ENCODE results near the gene MYO18B.

Gene MYO18B

GRCh38 chr22:25911243-25911972 is 169.4 kb downstream of the MYO18B start:
- no peak for DNase-seq

DNA sequence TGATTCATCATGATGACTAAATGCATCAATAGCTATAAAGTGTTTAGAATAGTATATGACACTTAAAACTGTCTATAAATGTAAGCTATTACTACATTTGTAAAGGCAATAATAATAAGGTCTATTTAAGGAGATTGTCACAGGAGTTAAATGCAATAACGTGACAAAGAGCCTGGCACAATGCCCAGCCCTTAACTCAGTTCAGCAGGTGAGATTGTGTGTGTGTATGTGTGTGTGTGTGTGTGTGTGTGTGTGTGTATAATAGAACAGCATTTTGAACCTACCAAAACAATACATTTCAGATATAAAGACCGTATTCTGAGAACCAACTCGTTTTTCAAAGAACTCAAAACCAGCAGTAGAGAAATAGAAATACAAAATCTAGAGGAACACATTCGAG is 177.5 kb downstream of the MYO18B start:
- peak; percentile 90 for DNase-seq

DNA sequence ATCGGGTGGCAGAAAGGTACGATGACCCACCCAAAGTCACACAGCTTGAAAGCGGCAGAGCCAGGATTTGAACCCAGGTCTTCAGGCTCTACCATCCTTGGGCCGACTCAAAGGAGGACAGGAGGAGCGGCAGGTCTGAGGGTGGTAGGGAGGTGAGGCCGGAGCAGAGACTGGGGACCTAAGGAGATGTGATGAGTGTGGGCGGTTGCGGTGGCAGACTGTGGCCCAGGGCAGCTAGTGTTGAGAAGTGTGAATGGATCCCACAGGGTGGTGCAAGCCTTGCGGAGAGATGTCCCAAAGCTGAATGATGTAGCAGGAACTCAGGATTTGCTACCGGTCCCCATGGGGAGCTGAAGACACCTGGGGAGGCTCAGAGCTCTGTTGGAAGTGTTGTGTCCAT is 180.2 kb downstream of the MYO18B start:
- DNase-seq, result no peak

DNA sequence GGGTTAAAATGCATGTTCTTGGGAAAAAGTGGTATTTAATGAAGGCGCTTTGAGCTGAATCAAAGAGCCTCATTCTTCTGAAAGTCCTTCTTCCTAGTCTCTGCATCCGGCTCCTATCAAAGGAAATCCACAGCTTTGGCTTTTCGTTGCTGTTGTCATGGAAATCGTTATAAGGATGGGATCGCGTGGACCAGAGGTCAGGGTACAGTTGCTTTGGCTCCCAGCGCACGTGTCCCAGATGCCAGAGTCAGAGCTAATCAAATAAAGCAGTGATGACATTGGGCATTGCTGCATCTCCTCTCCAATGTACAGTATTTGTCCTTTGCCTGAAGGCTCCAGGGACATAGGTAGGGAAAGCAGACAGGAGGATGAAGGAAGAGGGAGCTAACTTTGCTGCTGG is 181.9 kb downstream of the MYO18B start:
- no peak for DNase-seq

GRCh38 chr22:25928038-25928437 is 186.1 kb downstream of the MYO18B start:
- peak; percentile 8 for DNase-seq

DNA sequence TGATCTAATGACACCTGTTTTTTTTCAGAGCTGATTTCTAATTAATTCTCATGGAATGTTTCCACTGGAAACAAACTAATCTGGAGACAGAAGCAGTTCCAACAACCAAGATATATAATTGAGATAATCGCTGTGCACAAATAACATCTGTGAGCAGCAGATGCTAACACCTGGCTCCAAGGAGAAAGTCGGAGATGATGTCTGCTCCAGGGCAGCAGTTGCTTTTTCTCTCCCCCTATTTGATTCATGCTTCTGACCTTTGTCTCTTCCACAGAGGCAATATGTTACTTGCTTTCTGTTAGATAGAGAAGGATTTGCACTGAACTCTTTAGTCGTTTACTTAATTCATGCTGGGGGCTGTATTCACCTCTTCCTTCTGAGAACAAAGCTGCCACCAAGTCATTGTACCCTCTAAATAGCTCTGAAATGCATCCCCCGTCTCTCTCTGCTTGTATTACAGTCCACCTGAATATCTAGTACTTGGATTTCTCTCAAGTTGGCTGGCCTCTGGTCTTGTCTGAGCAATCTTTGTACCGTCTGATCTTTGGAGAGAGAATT is 187.4 kb downstream of the MYO18B start:
- peak; percentile 58 for DNase-seq

DNA sequence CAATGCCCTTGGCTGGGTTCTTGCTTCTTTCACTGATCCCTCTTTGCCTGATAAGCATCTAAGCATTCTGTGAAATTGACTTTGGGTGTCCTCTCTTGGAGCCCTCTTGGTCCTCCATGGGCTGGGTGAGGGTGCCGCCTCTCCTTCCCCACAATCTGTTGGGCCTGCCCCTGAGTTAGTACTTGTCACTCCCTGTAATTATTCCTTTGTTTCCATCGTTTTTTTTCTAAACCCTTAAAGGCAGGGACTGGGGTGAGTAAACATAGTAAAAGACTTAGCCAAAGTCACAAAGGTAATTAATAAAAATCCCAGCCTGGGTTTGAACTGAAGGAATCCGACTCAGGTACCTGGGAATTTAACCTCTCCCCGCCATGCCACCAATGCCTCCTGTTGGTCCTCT is 188.1 kb downstream of the MYO18B start:
- DNase-seq, result peak; percentile 40

- DNase-seq, result peak; percentile 87
These were observed 188.9 kb downstream of the MYO18B start for GRCh38 chr22:25930788-25931310.

DNA sequence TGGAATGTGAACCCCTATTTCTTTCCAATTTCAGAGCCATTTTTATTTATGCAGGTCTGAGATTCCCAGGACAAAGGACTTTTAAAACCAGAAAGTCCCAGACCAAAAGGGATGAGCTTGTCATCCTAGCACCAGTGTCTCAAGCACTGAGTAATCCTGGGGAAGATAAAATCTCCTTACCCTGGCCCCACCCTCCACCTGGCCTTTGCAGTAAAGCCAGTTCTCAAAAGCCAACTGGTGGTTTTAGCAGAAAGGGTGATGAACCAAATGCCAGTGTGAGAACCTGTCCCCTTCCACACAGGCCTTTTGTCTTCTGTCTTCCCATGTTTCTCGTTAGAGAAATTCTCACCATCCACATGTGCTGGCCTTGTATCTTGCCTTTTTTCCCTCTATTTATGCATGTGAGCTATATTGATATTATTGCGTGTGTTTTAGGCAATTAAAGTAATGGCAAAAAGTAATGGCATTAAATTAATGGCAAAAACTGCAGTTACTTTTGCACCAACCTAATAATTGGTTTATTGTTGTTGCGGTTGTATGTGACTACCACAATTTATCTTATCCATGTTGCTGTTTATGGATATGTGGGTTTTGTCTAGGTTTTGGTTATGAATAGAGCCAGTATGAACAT is 191.3 kb downstream of the MYO18B start:
- DNase-seq, result no peak

- DNase-seq, result no peak
These were observed 193.5 kb downstream of the MYO18B start for GRCh38 chr22:25935266-25936058.

- no peak for DNase-seq
These were observed 196.2 kb downstream of the MYO18B start for GRCh38 chr22:25938151-25938550.

GRCh38 chr22:25939384-25939783 is 197.4 kb downstream of the MYO18B start:
- DNase-seq, result no peak

- no peak for DNase-seq
These were observed 198.5 kb downstream of the MYO18B start for GRCh38 chr22:25940479-25940878.

GRCh38 chr22:25941365-25941960 is 199.5 kb downstream of the MYO18B start:
- no peak for DNase-seq

- no peak for DNase-seq
These were observed 200.3 kb downstream of the MYO18B start for GRCh38 chr22:25942115-25942855.

DNA sequence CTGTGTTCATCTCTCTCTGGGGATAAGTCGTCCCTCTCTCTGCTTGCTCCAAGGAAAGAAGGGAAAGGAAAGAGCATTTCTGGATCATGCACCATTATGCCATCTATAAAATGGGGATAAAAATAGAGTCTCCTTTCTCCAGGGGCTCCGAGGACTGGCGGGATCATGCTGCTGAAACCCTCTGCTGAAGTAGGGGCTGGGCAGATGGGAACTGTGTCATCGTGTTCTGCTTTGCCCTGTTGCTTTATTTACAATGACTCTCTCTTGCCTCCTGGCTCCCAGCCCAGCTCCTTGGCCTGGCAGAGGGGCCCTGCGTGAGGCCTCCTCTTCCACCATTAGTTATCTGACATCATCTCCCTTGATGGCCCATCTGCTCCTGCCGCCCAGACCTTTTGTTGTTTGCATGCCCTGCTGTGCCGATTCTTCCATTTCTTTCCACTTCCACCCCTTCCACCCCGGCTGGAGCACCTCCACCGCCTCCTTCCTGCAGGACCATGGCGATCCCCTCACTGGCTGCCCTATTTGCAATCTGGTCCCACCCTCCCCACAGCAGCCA is 200.9 kb downstream of the MYO18B start:
- DNase-seq, result peak; percentile 84

- no peak for DNase-seq
These were observed 208.1 kb downstream of the MYO18B start for GRCh38 chr22:25950111-25950510.

DNA sequence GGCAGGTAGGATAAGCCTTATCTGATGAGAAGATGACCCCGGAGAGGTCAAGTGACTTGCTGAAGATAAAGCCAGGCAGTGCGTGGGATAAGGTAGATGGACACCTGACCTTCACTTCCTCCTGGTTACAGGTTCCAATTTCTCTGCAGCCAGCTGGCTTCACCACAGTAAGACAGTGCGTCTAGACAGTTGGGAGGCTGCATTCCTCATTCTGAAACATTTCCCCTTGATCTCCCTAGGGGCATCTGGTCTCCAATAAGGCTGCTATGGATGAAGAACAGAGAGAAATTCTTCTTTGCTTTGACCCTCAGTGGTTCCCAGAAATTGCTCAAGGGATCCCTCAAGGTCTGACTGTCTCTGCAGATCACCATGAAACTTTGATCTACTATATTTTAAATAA is 211.3 kb downstream of the MYO18B start:
- no peak for DNase-seq

DNA sequence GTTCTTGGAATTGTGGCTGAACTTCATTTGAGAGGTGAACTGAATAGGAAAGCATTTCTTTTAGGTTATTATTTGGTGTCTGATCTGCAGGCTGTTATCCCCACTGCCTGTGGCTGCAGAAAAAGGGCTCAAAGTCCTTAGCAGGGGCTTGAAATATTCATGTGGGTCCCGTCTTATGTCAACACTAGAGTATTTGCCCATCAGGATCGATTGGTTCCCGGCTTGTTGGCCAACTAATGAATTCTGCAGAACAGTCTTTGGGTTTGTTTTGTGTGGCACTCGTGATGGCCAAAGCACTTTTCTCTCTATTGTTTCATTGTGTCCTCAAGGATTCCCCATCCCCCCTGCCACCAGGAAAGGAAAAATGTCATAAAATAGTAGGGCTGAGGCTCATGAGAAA is 211.9 kb downstream of the MYO18B start:
- no peak for DNase-seq

- DNase-seq, result no peak
These were observed 213.3 kb downstream of the MYO18B start for GRCh38 chr22:25955323-25955722.

DNA sequence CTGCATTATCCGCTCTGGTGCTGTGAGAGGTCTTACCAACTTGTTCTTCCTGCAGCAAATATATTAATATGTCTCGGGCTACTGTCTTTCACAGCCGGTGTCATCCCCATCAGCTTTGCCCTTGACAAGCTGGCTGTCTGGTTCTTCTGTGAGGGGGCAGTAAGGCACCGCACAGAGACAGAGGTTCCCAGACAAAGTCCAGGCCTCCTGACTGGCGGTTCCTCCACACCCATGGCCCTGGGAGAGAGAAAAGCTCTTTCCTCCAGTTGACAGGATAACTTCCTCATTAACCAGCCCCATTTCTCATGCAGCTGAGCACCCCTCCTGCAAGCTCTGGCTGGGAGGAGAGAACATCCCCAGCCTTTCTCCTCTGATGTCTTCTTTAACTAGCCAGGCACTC is 214.8 kb downstream of the MYO18B start:
- no peak for DNase-seq

Data from NCI-H1105 treated with DMSO at 0.1 percent for 48 hours (cell line).